Measurements from ENCODE around the gene SCYGR8. TPM values are rescaled to one million over a fixed set of nuclear protein-coding genes. Genes with fewer than 3 reads are reported as not detected.

SCYGR8 gene
- not detected for total RNA-seq
- long read RNA-seq = 0 reads

- TF ChIP-seq CTCF (IDR thresholded peaks at IDR 0.05; ENCODE audit: borderline replicate concordance) = no peak
- Histone ChIP-seq H3K4me1 (no peaks in the 10 kb centered on the region), H3K27ac (replicated peaks) (no peak within 1 kb of the TSS), H3K27me3 (ENCODE audit: low read depth) (peaks cover 13% of the 10 kb centered on the region), H3K9me3 (replicated peaks) (no peaks in the 10 kb centered on the region), H3K4me3 (no peak within 1 kb of the TSS), H3K36me3 (no peaks in the 10 kb centered on the region)
- no peak for DNase-seq
- intact Hi-C loops (cut with micrococcal nuclease) = no loop called here
Measured at GRCh38 chr2:227745594-227745993, at the start of gene SCYGR8. Gene SCYGR8 (plus strand): TSS chr2:227745894. CDS start chr2:227745894, 0 bp downstream.

- Histone ChIP-seq H3K27ac (replicated peaks) (no peak overlapping the region), H3K4me1 (no peaks in the 10 kb centered on the region), H3K27me3 (ENCODE audit: low read depth) (no peaks in the 10 kb centered on the region), H3K9me3 (replicated peaks) (peaks cover 8% of the 10 kb centered on the region), H3K4me3 (no peak overlapping the region), H3K36me3 (no peaks in the 10 kb centered on the region)
- TF ChIP-seq CTCF (IDR thresholded peaks at IDR 0.05; ENCODE audit: borderline replicate concordance) = no peak
- intact Hi-C loops (cut with micrococcal nuclease) = no loop called here
- DNase-seq = no peak
Measured at GRCh38 chr2:227696990-227697679, 48.6 kb upstream of the SCYGR8 start.

GRCh38 chr2:227701556-227701955 is 44.1 kb upstream of the SCYGR8 start:
- intact Hi-C loops (cut with micrococcal nuclease) = no loop called here
- H3K27ac ChIP-seq (replicated peaks) = no peak overlapping the region

GRCh38 chr2:227703280-227703732 is 42.4 kb upstream of the SCYGR8 start:
- Histone ChIP-seq H3K27me3 (ENCODE audit: low read depth) (peaks cover 26% of the 10 kb centered on the region), H3K36me3 (no peaks in the 10 kb centered on the region), H3K4me3 (no peak overlapping the region), H3K9me3 (replicated peaks) (peaks cover 10% of the 10 kb centered on the region), H3K4me1 (no peaks in the 10 kb centered on the region), H3K27ac (replicated peaks) (no peak overlapping the region)
- intact Hi-C loops (cut with micrococcal nuclease) = no loop called here
- no peak for DNase-seq
- no peak for TF ChIP-seq CTCF (IDR thresholded peaks at IDR 0.05; ENCODE audit: borderline replicate concordance)

More at GRCh38 chr2:227701556-227701955, 44.1 kb upstream of the SCYGR8 start:
- H3K4me3 ChIP-seq = no peak overlapping the region
- H3K27me3 ChIP-seq (ENCODE audit: low read depth) = peaks cover 21% of the 10 kb centered on the region
- TF ChIP-seq CTCF (IDR thresholded peaks at IDR 0.05; ENCODE audit: borderline replicate concordance) = no peak
- H3K4me1 ChIP-seq = no peaks in the 10 kb centered on the region
- H3K9me3 ChIP-seq (replicated peaks) = peaks cover 10% of the 10 kb centered on the region
- no peak for DNase-seq
- H3K36me3 ChIP-seq = no peaks in the 10 kb centered on the region

GRCh38 chr2:227703961-227704360 is 41.7 kb upstream of the SCYGR8 start:
- H3K36me3 ChIP-seq = no peaks in the 10 kb centered on the region
- H3K27ac ChIP-seq (replicated peaks) = no peak overlapping the region
- no peaks in the 10 kb centered on the region for H3K4me1 ChIP-seq
- peaks cover 27% of the 10 kb centered on the region for H3K27me3 ChIP-seq (ENCODE audit: low read depth)
- H3K4me3 ChIP-seq = no peak overlapping the region
- peaks cover 10% of the 10 kb centered on the region for H3K9me3 ChIP-seq (replicated peaks)
- intact Hi-C loops (cut with micrococcal nuclease) = no loop called here
- no peak for TF ChIP-seq CTCF (IDR thresholded peaks at IDR 0.05; ENCODE audit: borderline replicate concordance)
- no peak for DNase-seq
